Spleen (tissue), 11 donors: ENCODE measurements around the gene TMEM255A. TPM values are rescaled to one million over a fixed set of nuclear protein-coding genes. Genes with fewer than 3 reads are reported as not detected.
A peak's percentile ranks its signal among the peaks of the same experiment; 100 is the strongest.

Experiments
- DNase-seq: peaks from one replicate; pipeline ENCODE4 v3.0.0-alpha.2; 2020
- H3K27ac ChIP-seq, 8 donors: fragments of 200-600 bp; sonication (generic) in 7 of 8; 1 replicate in 4 of 8; 2 replicates in 4 of 8; pipeline versions ENCODE4 v1.5.0 to v1.8.0; 2016 to 2021; ENCODE audit warnings: inconsistent platforms in 4 of 8, mild to moderate bottlenecking in 4 of 8, moderate library complexity in 1 of 8
- H3K27me3 ChIP-seq, 7 donors: fragments of 200-600 bp; sonication (generic) in 6 of 7; replicated peaks in 1 of 7; 1 replicate in 4 of 7; 2 replicates in 3 of 7; pipeline versions ENCODE4 v1.5.0 to v1.8.0; 2016 to 2021; ENCODE audit warnings: inconsistent platforms in 3 of 7, mild to moderate bottlenecking in 1 of 7
- H3K36me3 ChIP-seq, 6 donors: fragments of 200-600 bp; sonication (generic) in 5 of 6; 1 replicate in 4 of 6; 2 replicates in 2 of 6; pipeline versions ENCODE4 v1.5.0 to v1.8.0; 2016 to 2021; ENCODE audit warnings: inconsistent platforms in 2 of 6
- H3K4me1 ChIP-seq, 6 donors: fragments of 200-600 bp; sonication (generic) in 5 of 6; 1 replicate in 3 of 6; 2 replicates in 3 of 6; pipeline versions ENCODE4 v1.5.0 to v1.8.0; 2016 to 2021; ENCODE audit warnings: inconsistent platforms in 3 of 6
- H3K4me3 ChIP-seq, 8 donors: fragments of 200-600 bp; sonication (generic) in 7 of 8; 1 replicate in 4 of 8; 2 replicates in 4 of 8; pipeline versions ENCODE4 v1.5.0 to v1.8.0; 2016 to 2021; ENCODE audit warnings: inconsistent platforms in 4 of 8, mild to moderate bottlenecking in 4 of 8, moderate library complexity in 2 of 8
- H3K9me3 ChIP-seq, 8 donors: fragments of 200-600 bp; sonication (generic) in 7 of 8; 1 replicate in 4 of 8; 2 replicates in 4 of 8; pipeline versions ENCODE4 v1.5.0 to v1.8.0; 2016 to 2021; ENCODE audit warnings: inconsistent platforms in 4 of 8
- POLR2A ChIP-seq, 3 donors: fragments of 450-650 bp; IDR thresholded peaks; one replicate each; pipeline ENCODE4 v1.5.1; 2017; ENCODE audit warnings: antibody characterized with exemption in 3 of 3, mild to moderate bottlenecking in 1 of 3
- POLR2AphosphoS5 ChIP-seq, 3 donors: sonication (generic); formaldehyde crosslinking; IDR thresholded peaks; one replicate each; pipeline ENCODE4 v1.5.1; 2017; ENCODE audit warnings: antibody characterized with exemption in 3 of 3
- WGBS, 5 donors: extraction: QIAGEN DNeasy Blood & Tissue Kit in 3 of 5; methylation state at CpG; one replicate each; pipeline versions ENCODE4 v1.1.5 to v1.1.7; 2013 to 2018; 5-methylcytosine and 5-hydroxymethylcytosine counted together
- intact Hi-C: fragments of 100-400 bp; cut with DNase I; formaldehyde crosslinking; loops from one replicate; pipeline ENCODE4 v1.15.0; 2023; ENCODE audit warnings: low total_unique reads
- polyA plus RNA-seq, 3 donors: library from polyadenylated mRNA; stranded (reverse); fragments of 200-250 nt; gene quantifications; one replicate each; pipeline ENCODE4 v1.2.1, GENCODE V29; 2013
- total RNA-seq, 7 donors: library from RNA; depleted of rRNA in 3 of 7; stranded (reverse); fragments of >200 nt in 3 of 7; fragmentation: NEBNext Ultra II Directional in 4 of 7; extraction: Animal tissue kit (Norgen Biotek cat#: 25700) in 4 of 7; gene quantifications; one replicate each; pipeline versions ENCODE4 v1.1.0 to v1.2.1, GENCODE V29; 2016 to 2021
- TF ChIP-seq, protein P1 (sequence below), 11 experiments: fragments of 200-600 bp in 7 of 11; fragments of 450-650 bp in 4 of 11; sonication (generic) in 4 of 11; IDR thresholded peaks in 8 of 11; conservative IDR thresholded peaks in 3 of 11; 1 replicate in 7 of 11; 2 replicates in 4 of 11; pipeline versions ENCODE4 v1.4.0 to v1.8.0; 2016 to 2021; ENCODE audit warnings: antibody characterized with exemption in 11 of 11, inconsistent platforms in 4 of 11, mild to moderate bottlenecking in 1 of 11
- donor health status: healthy with polysubstance abuse.
- donor health status: DM: no; HTN: no; CAD: no; lungs with moderate emphysema.
- donor health status: DM: no; HTN: no; CAD: no.
- donor health status: Bipolar disorder and iron deficiency.
- donor health status: healthy.
- donor health status: DM: no; HTN: no; CAD: no.
- donor health status: DM: yes; HTN: yes; CAD: no.

Gene TMEM255A
- total and polyA plus RNA-seq, 10 donors = 0.46 to 2.0 (median 1.5) TPM

DNA sequence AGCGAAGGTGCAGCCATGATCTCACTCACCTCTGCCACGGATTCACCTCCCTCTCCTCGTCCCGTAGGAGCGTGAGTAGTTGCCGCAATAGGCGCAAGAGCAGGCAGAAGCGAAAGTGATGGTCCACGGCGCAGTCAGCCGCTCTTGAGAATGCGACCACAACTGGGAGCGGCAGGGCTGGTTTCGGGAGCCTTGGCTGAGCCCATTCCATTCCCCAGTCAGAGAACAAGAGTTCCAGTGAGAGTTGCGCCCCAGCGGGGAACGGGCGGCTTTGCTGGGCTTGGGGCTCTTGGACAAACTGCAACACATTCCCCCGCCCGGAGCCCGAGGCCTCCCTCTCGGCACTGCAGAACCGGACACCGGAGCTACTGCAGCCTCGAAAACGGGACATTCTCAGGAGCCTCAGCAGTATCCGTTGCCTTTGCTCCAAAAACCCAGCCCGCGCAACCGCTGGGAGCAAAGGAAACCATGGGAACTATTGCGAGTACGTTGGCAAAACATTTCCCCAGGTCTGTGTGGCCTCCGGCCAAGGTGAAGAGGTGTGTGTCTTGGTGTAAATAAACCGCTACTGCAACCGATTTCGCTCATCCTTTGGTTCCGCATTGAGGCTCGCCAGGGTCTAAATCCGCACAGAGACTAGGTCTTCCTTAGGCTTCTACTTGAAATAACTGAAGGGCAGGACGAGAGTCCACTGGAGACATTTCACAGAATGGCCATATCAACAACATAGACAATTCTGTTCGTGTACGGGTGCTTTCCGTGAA is 66.3 kb downstream of the TMEM255A start:
- peaks cover 4 to 21% (median 14%) of the 10 kb centered on the region in 6 donors for H3K4me1 ChIP-seq
- peaks cover 0 to 2% (median 0%) of the 10 kb centered on the region in 6 donors for H3K36me3 ChIP-seq
- TF ChIP-seq POLR2A (IDR thresholded peaks at IDR 0.05) (no peak), POLR2AphosphoS5 (IDR thresholded peaks at IDR 0.05) (peak; percentile 67 to 75 (median 72))
- WGBS, 5 donors = 1 to 52% (median 2%) methylated on average over 24 to 43 of the region's 43 CpGs
- H3K27ac ChIP-seq = peak overlapping the region; percentile 60 to 88 (median 86)
- DNase-seq = peak; percentile 87
- intact Hi-C loops = no loop called here
- no peaks in the 10 kb centered on the region for H3K27me3 ChIP-seq
- no peaks in the 10 kb centered on the region for H3K9me3 ChIP-seq
- peak overlapping the region; percentile 30 to 79 (median 62) for H3K4me3 ChIP-seq

DNA sequence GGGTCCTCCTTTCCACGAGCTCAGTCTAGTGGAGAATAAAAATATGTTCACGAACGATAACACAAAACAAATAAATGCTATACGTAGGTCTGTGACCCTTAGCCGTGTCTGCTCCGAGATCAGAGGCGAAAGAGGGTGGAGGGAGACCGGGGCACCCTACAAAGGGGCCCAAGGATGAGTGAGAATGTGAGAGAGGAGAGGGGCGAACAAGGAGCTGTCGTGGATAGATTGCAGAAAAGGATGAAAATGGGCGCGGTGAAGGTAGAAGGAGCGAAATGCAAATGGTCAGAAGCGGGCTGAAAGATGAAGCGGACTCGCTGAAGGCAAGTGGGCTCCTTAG is 66.9 kb downstream of the TMEM255A start:
- H3K27me3 ChIP-seq = no peaks in the 10 kb centered on the region
- no peak for DNase-seq
- H3K4me1 ChIP-seq = peaks cover 4 to 20% (median 13%) of the 10 kb centered on the region in 6 donors
- intact Hi-C loops = no loop called here
- TF ChIP-seq POLR2A (IDR thresholded peaks at IDR 0.05) = no peak
- 1 to 36% (median 1%) methylated on average over 16 of the region's 16 CpGs for WGBS, 5 donors
- H3K4me3 ChIP-seq = peak overlapping the region; percentile 30 to 79 (median 62)
- no peaks in the 10 kb centered on the region for H3K9me3 ChIP-seq
- peak overlapping the region; percentile 60 to 88 (median 86) for H3K27ac ChIP-seq
- peaks cover 0 to 8% (median 0%) of the 10 kb centered on the region in 6 donors for H3K36me3 ChIP-seq

DNA sequence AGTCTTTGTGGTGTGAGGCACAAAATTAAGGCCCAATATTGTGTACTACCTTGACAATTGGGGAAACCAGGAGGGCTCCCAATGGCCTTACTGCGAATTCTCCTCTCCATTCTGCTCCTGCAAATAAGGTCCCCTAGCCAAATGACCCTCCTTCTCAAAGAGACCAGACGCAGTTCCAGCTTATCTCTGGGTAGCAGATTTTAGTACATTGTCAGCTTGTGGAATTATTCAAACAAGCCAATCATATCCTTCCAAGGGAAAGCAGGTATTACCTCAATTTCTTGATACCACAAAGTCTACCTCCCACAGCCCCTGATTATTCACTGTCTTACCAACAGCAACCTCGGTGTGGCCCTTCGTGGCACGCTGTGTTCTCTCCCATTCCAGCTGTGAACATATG is 68.4 kb downstream of the TMEM255A start:
- DNase-seq = no peak
- Histone ChIP-seq H3K27me3 (no peaks in the 10 kb centered on the region), H3K27ac (no peak overlapping the region), H3K4me3 (no peak overlapping the region), H3K4me1 (peaks cover 4 to 20% (median 13%) of the 10 kb centered on the region in 6 donors), H3K36me3 (peaks cover 0 to 15% (median 0%) of the 10 kb centered on the region in 6 donors), H3K9me3 (no peaks in the 10 kb centered on the region)
- intact Hi-C loops = no loop called here
- 81 to 93% (median 87%) methylated on average over 5 of the region's 5 CpGs for WGBS, 5 donors
- TF ChIP-seq POLR2AphosphoS5 (IDR thresholded peaks at IDR 0.05) = no peak
- TF ChIP-seq POLR2A (IDR thresholded peaks at IDR 0.05) = no peak
- TF ChIP-seq, protein P1, sequence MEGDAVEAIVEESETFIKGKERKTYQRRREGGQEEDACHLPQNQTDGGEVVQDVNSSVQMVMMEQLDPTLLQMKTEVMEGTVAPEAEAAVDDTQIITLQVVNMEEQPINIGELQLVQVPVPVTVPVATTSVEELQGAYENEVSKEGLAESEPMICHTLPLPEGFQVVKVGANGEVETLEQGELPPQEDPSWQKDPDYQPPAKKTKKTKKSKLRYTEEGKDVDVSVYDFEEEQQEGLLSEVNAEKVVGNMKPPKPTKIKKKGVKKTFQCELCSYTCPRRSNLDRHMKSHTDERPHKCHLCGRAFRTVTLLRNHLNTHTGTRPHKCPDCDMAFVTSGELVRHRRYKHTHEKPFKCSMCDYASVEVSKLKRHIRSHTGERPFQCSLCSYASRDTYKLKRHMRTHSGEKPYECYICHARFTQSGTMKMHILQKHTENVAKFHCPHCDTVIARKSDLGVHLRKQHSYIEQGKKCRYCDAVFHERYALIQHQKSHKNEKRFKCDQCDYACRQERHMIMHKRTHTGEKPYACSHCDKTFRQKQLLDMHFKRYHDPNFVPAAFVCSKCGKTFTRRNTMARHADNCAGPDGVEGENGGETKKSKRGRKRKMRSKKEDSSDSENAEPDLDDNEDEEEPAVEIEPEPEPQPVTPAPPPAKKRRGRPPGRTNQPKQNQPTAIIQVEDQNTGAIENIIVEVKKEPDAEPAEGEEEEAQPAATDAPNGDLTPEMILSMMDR (IDR thresholded peaks at IDR 0.05 in 8 of 11, conservative IDR thresholded peaks at IDR 0.05 in 3 of 11) = no peak

DNA sequence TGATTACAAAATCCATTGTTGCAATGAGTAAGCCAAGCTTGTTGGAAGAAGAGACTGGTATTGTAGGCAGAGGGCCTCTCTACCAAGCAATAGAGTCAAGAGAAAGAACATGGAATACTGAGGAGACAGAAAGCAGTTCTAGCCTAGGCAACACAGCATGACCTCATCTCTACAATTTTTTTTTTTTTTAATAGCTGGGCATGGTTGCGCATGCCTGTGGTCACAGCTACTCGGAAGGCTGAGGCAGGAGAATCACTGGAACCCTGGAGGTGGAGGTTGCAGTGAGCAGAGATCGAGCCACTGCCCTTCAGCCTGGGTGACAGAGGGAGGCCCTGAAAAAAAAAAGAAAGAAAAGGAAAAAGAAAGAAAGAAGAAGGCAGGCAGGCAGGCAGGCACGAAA is 72.3 kb downstream of the TMEM255A start:
- no peak overlapping the region for H3K27ac ChIP-seq
- H3K36me3 ChIP-seq = peaks cover 0 to 30% (median 0%) of the 10 kb centered on the region in 6 donors
- TF ChIP-seq, protein P1 (IDR thresholded peaks at IDR 0.05 in 8 of 11, conservative IDR thresholded peaks at IDR 0.05 in 3 of 11) = no peak
- no peak for TF ChIP-seq POLR2AphosphoS5 (IDR thresholded peaks at IDR 0.05)
- no peak for TF ChIP-seq POLR2A (IDR thresholded peaks at IDR 0.05)
- H3K4me1 ChIP-seq = peaks cover 4 to 13% (median 10%) of the 10 kb centered on the region in 6 donors
- WGBS, 5 donors = 77 to 93% (median 86%) methylated on average over 4 of the region's 4 CpGs
- no peak overlapping the region for H3K4me3 ChIP-seq
- H3K9me3 ChIP-seq = no peaks in the 10 kb centered on the region
- no peaks in the 10 kb centered on the region for H3K27me3 ChIP-seq
- DNase-seq = no peak
- intact Hi-C loops = no loop called here

DNA sequence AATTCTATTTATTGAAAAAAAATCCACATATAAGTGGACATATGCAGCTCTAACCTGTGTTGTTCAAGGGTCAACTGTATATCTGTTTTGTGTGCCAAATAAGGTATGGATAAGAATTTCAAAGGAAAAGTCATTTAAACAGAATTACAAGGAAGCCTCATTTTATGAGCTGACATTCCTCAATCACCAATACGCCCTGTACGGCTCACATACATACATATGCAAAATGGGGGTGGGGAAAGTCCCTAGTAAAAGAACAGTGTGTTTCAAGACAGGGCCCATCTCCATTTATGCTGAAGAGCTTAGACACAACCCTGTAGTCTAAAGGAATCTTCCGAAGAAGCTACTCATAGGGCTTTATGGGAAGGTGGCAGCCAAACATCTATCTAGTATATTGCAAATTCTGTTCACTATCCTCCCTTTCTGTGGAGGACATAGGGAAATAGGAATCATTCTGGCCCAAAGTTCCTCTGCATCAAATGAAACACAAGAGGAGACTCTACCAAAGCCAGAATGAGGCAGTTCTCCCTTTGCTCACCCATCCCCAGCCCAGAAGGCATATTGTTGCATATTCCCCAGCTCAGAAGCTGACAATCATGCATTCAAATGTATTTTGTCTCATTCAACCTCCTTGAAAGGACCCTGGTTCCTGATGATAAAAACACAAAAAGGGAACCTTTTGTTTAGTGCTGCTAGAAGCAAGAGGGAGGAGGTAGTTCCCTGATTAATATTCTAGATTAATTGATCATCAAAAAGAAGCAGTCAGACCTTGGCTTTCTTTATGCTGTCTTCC is 74.4 kb downstream of the TMEM255A start:
- H3K4me1 ChIP-seq = no peaks in the 10 kb centered on the region
- no peak overlapping the region for H3K27ac ChIP-seq
- TF ChIP-seq POLR2AphosphoS5 (IDR thresholded peaks at IDR 0.05) = no peak
- TF ChIP-seq, protein P1 (IDR thresholded peaks at IDR 0.05 in 8 of 11, conservative IDR thresholded peaks at IDR 0.05 in 3 of 11) = no peak
- no peak for TF ChIP-seq POLR2A (IDR thresholded peaks at IDR 0.05)
- DNase-seq = no peak
- no peak overlapping the region for H3K4me3 ChIP-seq
- WGBS, 5 donors = 76 to 94% (median 84%) methylated on average over 3 of the region's 3 CpGs
- H3K36me3 ChIP-seq = peaks cover 0 to 30% (median 0%) of the 10 kb centered on the region in 6 donors
- intact Hi-C loops = no loop called here
- no peaks in the 10 kb centered on the region for H3K27me3 ChIP-seq
- no peaks in the 10 kb centered on the region for H3K9me3 ChIP-seq
